Heart left ventricle (tissue), 13 donors: ENCODE data around the gene RRBP1.

Experiments
- POLR2A ChIP-seq, 2 donors: fragments of 450-650 bp; IDR thresholded peaks; one replicate each; pipeline ENCODE4 v1.6.1; 2017; ENCODE audit warnings: antibody characterized with exemption in 2 of 2, mild to moderate bottlenecking in 2 of 2, moderate library complexity in 2 of 2
- TF ChIP-seq, protein P1 (sequence below), 12 donors: fragments of 200-600 bp; sonication (generic) in 4 of 12; IDR thresholded peaks; one replicate each; pipeline versions ENCODE4 v1.5.0 to v1.8.0; 2018 to 2022; ENCODE audit warnings: antibody characterized with exemption in 12 of 12, mild to moderate bottlenecking in 5 of 12
- donor health status: ischemic (EF 13 %, LVEDD 7.1; RV severe dilation, severe dysfunction).
- donor health status: DM: no; HTN: yes; CAD: no.
- donor health status: DM: no; HTN: no; CAD: no.
- donor health status: ischemic (EF 25% LVEDD 6.9; RV normal size, moderate dysfunction).
- donor health status: ischemic (EF 25% LVEDD 5.7; RV mildly dilated, moderate dysfunction).
- donor health status: ischemic (EF 35%, LVEDD 5.7; RV mildly dilated, moderate dysfunction).
- donor health status: nonischemic (EF 11% LVEDD 7.7; RV severe dilation, severe dysfunction).
- donor health status: DM: yes; HTN: yes; CAD: no.
- donor health status: PGD.
- donor health status: ischemic (EF 29% LVEDD 5.4; RV normal size, mild dysfunction).
- donor health status: nonischemic (EF 23%, LVEDD 6.1; RV moderate dilation, normal function).

DNA sequence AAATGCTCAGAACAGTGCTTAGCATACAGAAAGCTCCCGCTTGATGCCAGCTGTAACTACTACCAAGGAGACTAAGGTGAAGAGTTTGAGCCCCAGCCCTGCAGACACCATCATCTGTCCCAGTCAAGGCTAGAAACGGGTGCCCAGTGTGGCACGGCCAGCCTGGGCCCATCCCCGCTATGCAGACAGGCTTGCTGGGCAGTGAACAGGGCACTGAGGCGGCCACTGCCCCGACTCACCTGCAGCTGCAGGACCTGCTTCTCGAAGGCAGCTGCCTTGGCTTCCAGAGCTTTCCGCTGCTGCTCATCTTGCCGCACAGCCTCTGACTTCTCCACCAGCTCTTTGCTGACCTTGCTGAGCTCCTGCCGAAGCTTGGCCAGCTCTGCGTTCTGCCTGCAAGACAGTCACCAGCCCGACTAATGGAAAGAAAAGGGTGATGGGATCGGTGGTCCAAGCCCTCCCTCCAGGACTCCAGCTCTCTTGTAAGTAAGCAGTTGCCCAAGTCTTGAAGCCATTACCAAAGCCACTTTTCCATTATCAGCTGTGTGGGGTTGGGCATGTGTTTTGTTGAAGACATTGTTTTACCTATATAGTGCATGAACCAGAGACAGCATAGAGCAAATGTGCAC lies 48.7 kb downstream of the RRBP1 start:
- TF ChIP-seq, protein P1, sequence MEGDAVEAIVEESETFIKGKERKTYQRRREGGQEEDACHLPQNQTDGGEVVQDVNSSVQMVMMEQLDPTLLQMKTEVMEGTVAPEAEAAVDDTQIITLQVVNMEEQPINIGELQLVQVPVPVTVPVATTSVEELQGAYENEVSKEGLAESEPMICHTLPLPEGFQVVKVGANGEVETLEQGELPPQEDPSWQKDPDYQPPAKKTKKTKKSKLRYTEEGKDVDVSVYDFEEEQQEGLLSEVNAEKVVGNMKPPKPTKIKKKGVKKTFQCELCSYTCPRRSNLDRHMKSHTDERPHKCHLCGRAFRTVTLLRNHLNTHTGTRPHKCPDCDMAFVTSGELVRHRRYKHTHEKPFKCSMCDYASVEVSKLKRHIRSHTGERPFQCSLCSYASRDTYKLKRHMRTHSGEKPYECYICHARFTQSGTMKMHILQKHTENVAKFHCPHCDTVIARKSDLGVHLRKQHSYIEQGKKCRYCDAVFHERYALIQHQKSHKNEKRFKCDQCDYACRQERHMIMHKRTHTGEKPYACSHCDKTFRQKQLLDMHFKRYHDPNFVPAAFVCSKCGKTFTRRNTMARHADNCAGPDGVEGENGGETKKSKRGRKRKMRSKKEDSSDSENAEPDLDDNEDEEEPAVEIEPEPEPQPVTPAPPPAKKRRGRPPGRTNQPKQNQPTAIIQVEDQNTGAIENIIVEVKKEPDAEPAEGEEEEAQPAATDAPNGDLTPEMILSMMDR (IDR thresholded peaks at IDR 0.05), result no peak
- no peak for TF ChIP-seq POLR2A (IDR thresholded peaks at IDR 0.05)
